ENCODE data around the gene PDE2A.

DNA sequence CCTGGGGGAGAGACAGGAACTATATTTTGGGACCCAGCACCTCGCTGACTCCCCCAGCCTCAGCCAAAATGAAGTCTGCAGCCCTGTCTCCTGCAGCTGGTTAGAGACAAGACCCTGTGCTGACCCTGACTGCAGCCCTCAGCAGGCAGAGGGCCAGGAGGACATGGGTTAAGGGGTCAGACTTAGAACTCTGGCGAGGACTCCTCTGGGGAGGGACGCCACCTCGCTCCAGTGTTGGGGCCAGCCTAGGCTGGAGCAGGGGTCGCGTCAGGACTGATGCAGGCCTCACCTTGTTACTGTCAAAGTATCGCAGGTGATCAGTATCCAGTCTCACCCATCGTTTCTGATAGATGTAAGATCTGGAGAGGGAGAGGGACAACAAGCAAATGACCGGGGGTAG, 36.9 kb upstream of the PDE2A start:
- TF ChIP-seq EZH2 (IDR thresholded peaks at IDR 0.05; ENCODE audit: borderline replicate concordance, control insufficient read depth, low read depth, low read length): no peak
- TF ChIP-seq, protein P1, sequence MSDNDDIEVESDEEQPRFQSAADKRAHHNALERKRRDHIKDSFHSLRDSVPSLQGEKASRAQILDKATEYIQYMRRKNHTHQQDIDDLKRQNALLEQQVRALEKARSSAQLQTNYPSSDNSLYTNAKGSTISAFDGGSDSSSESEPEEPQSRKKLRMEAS (IDR thresholded peaks at IDR 0.05; ENCODE audit: low read depth, low read length): no peak
- TF ChIP-seq, protein P2, sequence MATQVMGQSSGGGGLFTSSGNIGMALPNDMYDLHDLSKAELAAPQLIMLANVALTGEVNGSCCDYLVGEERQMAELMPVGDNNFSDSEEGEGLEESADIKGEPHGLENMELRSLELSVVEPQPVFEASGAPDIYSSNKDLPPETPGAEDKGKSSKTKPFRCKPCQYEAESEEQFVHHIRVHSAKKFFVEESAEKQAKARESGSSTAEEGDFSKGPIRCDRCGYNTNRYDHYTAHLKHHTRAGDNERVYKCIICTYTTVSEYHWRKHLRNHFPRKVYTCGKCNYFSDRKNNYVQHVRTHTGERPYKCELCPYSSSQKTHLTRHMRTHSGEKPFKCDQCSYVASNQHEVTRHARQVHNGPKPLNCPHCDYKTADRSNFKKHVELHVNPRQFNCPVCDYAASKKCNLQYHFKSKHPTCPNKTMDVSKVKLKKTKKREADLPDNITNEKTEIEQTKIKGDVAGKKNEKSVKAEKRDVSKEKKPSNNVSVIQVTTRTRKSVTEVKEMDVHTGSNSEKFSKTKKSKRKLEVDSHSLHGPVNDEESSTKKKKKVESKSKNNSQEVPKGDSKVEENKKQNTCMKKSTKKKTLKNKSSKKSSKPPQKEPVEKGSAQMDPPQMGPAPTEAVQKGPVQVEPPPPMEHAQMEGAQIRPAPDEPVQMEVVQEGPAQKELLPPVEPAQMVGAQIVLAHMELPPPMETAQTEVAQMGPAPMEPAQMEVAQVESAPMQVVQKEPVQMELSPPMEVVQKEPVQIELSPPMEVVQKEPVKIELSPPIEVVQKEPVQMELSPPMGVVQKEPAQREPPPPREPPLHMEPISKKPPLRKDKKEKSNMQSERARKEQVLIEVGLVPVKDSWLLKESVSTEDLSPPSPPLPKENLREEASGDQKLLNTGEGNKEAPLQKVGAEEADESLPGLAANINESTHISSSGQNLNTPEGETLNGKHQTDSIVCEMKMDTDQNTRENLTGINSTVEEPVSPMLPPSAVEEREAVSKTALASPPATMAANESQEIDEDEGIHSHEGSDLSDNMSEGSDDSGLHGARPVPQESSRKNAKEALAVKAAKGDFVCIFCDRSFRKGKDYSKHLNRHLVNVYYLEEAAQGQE (IDR thresholded peaks at IDR 0.05; ENCODE audit: low read depth, low read length): no peak
- TF ChIP-seq, protein P3, sequence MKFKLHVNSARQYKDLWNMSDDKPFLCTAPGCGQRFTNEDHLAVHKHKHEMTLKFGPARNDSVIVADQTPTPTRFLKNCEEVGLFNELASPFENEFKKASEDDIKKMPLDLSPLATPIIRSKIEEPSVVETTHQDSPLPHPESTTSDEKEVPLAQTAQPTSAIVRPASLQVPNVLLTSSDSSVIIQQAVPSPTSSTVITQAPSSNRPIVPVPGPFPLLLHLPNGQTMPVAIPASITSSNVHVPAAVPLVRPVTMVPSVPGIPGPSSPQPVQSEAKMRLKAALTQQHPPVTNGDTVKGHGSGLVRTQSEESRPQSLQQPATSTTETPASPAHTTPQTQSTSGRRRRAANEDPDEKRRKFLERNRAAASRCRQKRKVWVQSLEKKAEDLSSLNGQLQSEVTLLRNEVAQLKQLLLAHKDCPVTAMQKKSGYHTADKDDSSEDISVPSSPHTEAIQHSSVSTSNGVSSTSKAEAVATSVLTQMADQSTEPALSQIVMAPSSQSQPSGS (IDR thresholded peaks at IDR 0.05; ENCODE audit: low read length): no peak
- TF ChIP-seq, protein P4, sequence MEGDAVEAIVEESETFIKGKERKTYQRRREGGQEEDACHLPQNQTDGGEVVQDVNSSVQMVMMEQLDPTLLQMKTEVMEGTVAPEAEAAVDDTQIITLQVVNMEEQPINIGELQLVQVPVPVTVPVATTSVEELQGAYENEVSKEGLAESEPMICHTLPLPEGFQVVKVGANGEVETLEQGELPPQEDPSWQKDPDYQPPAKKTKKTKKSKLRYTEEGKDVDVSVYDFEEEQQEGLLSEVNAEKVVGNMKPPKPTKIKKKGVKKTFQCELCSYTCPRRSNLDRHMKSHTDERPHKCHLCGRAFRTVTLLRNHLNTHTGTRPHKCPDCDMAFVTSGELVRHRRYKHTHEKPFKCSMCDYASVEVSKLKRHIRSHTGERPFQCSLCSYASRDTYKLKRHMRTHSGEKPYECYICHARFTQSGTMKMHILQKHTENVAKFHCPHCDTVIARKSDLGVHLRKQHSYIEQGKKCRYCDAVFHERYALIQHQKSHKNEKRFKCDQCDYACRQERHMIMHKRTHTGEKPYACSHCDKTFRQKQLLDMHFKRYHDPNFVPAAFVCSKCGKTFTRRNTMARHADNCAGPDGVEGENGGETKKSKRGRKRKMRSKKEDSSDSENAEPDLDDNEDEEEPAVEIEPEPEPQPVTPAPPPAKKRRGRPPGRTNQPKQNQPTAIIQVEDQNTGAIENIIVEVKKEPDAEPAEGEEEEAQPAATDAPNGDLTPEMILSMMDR (IDR thresholded peaks at IDR 0.05 in 2 of 3, conservative IDR thresholded peaks at IDR 0.05 in 1 of 3; ENCODE audit: control insufficient read depth in 2 of 3, extremely low read depth in 1 of 3, insufficient read depth in 1 of 3, low read depth in 3 of 3, low read length in 3 of 3): no peak
- TF ChIP-seq POLR2A (IDR thresholded peaks at IDR 0.05; ENCODE audit: low read depth, low read length): no peak
- TF ChIP-seq BRCA1 (IDR thresholded peaks at IDR 0.05; ENCODE audit: low read depth, low read length): no peak
- TF ChIP-seq, protein P5, sequence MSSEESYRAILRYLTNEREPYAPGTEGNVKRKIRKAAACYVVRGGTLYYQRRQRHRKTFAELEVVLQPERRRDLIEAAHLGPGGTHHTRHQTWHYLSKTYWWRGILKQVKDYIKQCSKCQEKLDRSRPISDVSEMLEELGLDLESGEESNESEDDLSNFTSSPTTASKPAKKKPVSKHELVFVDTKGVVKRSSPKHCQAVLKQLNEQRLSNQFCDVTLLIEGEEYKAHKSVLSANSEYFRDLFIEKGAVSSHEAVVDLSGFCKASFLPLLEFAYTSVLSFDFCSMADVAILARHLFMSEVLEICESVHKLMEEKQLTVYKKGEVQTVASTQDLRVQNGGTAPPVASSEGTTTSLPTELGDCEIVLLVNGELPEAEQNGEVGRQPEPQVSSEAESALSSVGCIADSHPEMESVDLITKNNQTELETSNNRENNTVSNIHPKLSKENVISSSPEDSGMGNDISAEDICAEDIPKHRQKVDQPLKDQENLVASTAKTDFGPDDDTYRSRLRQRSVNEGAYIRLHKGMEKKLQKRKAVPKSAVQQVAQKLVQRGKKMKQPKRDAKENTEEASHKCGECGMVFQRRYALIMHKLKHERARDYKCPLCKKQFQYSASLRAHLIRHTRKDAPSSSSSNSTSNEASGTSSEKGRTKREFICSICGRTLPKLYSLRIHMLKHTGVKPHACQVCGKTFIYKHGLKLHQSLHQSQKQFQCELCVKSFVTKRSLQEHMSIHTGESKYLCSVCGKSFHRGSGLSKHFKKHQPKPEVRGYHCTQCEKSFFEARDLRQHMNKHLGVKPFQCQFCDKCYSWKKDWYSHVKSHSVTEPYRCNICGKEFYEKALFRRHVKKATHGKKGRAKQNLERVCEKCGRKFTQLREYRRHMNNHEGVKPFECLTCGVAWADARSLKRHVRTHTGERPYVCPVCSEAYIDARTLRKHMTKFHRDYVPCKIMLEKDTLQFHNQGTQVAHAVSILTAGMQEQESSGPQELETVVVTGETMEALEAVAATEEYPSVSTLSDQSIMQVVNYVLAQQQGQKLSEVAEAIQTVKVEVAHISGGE (CRISPR knock-in tag; IDR thresholded peaks at IDR 0.05): no peak
- TF ChIP-seq CHD2 (IDR thresholded peaks at IDR 0.05; ENCODE audit: borderline replicate concordance, low read depth, low read length): no peak
- no peak for TF ChIP-seq BHLHE40 (IDR thresholded peaks at IDR 0.05; ENCODE audit: borderline replicate concordance in 1 of 2, low read depth in 2 of 2, low read length in 1 of 2)
- TF ChIP-seq, protein P6, sequence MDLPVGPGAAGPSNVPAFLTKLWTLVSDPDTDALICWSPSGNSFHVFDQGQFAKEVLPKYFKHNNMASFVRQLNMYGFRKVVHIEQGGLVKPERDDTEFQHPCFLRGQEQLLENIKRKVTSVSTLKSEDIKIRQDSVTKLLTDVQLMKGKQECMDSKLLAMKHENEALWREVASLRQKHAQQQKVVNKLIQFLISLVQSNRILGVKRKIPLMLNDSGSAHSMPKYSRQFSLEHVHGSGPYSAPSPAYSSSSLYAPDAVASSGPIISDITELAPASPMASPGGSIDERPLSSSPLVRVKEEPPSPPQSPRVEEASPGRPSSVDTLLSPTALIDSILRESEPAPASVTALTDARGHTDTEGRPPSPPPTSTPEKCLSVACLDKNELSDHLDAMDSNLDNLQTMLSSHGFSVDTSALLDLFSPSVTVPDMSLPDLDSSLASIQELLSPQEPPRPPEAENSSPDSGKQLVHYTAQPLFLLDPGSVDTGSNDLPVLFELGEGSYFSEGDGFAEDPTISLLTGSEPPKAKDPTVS (IDR thresholded peaks at IDR 0.05; ENCODE audit: low read depth, low read length): no peak
